Activated CD8-positive, alpha-beta memory T cell treated with anti-CD3 and anti-CD28 coated beads, Interleukin-2, amount 50 U/mL, for 1 hour (primary cell): ENCODE data around the gene PPP2R5C.

Source experiments
- DNase-seq: peaks from one replicate; pipeline ENCODE4 v3.0.0-alpha.2; 2020; ENCODE audit errors: extremely low read depth

Gene PPP2R5C

DNA sequence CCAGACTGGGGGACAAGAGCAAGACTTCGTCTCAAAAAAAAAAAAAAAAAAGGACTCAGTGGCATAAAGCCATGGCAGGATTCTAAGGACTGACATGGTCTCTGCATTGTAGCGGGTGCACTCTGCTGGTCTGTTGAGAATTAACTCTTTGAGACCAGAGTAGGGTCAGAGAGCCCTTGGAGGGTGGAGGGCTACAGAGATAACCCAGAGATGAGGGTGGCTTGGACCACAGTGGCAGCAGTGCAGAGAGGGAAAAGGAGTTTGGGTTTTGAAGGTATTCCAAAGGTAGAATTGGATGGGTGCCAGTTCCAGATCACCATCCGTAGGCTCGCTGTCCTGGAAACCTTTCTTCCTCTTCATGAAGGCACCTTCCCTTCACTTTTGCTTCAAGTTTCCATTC is 188.6 kb downstream of the PPP2R5C start:
- DNase-seq = no peak

- DNase-seq = no peak
Observed at GRCh38 chr14:101950516-101951215, 189.2 kb downstream of the PPP2R5C start.

DNA sequence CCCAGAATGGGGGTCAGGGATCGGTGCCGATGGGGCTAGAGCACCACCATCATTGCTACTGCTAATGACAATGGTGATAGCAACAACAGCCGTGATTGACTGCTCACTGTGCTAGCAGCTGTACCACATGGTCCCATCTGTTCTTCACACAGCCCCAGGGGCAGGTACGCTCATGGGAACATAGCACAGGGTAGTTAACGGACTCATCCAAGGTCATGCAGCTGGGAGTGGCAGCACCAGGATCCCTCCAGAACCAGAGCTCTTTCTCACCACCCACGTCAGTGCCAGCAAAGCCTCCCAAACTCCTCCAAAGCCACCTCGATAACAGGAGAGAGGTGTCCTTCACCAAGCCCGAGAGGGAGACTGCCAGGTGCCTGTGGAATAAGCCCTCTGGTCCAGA is 191.6 kb downstream of the PPP2R5C start:
- DNase-seq = no peak

DNA sequence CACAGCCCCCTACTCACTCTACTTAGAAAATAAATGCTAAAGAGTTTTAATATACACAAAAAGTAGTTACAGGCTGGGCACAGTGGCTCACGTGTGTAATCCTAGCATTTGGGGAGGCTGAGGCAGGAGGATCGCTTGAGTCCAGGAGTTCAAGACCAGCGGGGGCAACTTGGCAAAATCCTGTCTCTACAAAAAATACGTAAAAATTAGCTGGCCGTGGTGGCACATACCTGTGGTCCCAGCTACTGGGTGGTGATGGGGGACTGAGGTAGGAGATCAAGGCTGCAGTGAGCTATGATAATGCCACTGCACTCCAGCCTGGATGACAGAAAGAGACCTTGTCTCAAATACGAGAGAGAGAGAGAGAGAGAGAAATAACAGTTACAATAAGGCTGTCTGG is 193.0 kb downstream of the PPP2R5C start:
- DNase-seq = no peak

- no peak for DNase-seq
Observed at GRCh38 chr14:101955695-101956161, 194.2 kb downstream of the PPP2R5C start.

DNA sequence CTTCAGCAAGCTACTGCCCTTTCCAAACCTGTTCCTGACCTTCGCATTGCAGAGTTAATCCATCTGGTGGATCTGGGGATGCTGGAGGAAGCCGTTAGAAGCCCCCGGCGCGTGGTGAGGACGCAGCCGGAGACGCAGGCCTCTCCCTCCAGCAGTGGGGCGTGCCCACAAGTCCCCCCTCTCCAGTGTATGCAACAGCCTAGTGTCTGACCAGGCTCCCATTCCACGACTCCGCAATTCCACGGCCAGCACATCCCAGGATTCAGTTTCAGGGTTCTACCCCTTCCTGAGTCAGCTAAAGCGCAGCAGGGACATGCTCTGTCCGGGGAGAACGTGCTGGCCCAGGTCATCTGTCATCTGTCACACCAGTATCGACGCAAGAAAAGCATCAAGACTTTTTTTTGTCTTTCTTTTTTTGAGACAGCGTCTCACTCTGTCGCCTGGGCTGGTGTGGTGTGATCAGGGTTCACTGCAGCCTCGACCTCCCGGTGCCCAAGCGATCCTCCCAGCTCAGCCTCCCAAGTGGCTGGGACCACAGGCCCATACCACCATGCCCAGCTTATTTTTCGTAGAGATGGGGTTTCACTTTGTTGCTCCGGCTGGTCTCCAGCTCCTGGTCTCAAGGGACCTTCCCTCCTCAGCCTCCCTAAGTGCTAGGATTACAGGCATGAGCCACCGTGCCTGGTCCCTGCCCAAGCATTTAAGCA is 194.8 kb downstream of the PPP2R5C start:
- DNase-seq = no peak

GRCh38 chr14:101957406-101958234 is 196.1 kb downstream of the PPP2R5C start:
- DNase-seq = no peak

- no peak for DNase-seq
Observed at GRCh38 chr14:101958418-101959180, 197.1 kb downstream of the PPP2R5C start.

DNA sequence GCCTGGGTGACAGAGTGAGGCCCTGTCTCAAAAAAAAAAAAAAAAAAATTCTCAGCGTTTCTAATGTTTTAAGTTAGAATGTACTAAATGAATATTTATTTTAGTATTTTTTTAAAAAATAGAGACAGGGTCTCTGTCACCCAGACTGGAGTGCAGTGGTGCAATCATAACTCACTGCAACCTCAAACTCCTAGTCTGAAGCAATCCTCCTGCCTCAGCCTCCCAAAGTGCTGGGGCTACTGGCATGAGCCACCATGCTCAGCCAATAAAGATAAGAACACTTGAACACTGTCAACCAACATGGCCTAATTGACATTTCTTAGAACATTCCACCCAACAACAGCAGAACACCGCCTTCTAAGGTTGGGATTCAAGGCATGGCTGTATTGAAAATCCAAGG is 197.8 kb downstream of the PPP2R5C start:
- no peak for DNase-seq

GRCh38 chr14:101960225-101960624 is 198.7 kb downstream of the PPP2R5C start:
- no peak for DNase-seq

DNA sequence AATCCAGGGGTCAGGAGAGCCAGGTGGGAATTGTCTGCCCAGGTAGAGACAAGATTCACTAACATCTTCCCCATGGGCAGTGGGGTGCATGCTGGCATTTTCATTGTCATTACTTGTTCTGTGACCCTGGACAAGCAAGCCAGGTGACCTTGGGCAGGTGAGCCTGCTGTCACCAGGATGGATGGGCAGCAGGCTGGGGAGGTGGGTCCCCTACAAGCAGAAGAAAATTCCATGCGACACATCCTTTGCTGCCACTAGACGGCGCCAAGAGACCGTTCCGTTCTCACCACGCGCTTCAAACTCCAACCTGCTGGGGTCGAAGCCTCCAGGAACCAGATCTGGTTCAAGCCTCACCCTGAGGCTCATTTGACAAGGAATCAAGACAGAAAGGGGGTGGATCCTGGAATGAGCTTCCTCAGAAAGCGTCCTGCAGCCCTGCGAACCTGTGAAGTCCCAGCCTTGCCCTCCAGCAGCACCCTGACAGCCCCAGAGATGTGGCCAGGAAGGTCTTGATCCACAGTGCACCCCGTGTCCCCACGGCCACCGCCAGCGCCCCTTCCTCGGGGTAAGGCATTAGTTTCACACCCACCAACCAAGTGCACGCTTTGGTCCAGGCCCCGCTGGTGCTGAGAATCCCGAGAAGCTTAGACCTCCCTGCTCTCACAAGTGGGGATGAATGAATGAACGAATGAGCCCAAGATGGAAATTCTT is 199.7 kb downstream of the PPP2R5C start:
- DNase-seq = no peak

DNA sequence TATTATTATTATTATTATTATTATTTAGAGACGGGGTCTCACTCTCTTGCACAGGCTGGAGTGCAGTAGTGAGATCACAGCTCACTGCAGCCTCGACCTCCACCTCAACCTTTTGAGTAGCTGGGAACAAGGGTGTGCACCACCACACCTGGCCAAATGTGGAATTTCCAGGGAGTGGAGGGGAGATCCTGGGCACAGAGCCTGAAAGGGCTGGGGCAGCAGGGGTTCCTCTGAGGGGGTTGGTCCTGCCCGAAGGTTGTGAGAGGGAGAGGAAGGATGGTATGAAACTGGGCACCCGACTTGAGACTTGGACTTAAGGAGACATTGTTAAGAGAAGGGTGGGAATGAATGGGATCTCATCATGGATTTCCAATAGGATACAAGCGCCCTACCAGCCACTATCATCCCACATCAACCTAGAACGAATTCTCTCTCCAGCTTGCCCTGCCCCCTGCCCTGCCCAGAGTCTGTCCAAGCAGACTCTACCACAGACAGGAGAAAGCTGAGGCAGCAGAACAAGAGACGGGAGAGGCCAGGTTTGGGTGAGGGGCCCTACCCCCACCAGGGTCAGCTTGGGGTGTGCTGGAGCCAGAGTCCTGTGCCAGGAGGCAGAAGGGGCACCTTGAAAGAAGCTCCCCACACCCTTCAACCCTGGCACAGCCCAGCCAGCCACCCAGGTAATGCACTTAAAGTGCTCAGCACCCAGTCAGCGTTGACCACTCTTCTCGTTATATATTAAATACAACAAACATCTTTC is 200.4 kb downstream of the PPP2R5C start:
- DNase-seq = no peak

- no peak for DNase-seq
Observed at GRCh38 chr14:101962503-101962874, 201.0 kb downstream of the PPP2R5C start.

DNA sequence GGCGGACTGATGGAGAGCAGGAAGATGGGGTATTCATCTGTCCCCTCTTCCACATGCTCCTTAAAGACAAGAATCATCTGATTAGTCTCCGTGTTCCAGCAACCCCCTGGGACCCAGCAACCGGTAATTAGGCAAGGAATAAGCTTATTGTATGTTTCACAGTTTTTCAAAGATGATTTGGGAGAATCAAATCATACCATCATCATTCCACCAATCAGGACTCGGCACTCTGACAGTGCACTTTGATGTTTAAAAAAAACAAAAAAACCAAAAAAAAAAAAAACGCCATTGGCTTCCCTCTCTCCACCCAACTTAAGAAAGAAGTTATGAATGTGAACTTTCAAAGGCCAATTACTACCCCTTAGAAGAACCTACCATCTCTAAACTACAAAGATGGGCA is 201.5 kb downstream of the PPP2R5C start:
- DNase-seq = no peak

GRCh38 chr14:101963656-101964296 is 202.3 kb downstream of the PPP2R5C start:
- DNase-seq = no peak

DNA sequence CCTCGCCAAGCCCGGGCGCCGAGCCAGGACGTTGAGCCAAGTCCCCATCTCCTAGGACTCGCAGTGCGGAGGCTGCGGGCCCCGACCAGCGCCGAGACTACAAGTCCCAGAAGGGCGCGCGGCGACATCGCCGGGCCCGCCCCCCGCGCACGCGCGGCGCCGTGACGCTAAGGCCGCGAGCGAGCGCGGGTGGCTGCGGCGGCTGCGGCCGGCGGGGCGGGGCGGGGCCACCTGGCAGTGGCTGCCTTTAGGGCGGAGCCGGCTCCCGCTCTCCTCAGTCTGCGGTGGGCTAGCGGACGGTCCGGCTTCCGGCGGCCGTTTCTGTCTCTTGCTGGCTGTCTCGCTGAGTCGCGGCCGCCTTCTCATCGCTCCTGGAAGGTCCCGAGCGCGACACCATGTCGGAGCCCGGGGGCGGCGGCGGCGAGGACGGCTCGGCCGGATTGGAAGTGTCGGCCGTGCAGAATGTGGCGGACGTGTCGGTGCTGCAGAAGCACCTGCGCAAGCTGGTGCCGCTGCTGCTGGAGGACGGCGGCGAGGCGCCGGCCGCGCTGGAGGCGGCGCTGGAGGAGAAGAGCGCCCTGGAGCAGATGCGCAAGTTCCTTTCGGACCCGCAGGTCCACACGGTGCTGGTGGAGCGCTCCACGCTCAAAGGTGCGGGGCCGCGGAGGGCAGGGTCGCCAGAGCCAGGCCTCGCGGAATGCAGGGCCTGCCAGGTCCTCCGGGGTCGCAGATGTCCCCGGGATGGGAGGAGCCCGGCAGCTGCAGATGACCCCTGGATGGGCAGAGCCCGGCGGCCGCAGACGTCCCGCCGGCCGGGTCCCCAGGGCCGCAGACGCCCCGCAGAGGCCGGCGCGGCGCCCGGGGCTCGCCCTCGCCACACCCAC is 203.0 kb downstream of the PPP2R5C start, which contains the start of gene DYNC1H1:
DYNC1H1 (plus strand) TSS at position 277 of the 884 bp plus-strand sequence; CDS start at position 396, 119 bp downstream.
- DNase-seq = peak; percentile 46

DNA sequence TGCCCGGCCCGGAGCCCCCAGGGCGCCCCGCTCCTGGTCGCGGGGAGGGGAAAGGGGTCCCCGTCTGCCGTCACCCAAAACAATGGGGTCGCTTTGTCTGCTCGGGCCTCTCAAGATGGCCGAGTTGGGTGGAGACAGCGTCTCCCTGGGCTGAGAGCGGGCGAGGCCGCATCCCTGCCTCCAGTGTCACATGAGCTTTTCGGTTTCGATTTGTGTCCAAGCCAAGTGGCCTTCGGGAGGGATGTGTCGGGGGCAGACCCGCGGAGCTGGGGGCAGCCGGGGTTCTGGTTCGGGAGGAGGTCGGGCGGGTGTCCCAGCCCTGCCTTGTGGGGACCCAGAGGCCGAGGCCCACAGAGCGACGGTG is 203.7 kb downstream of the PPP2R5C start:
- no peak for DNase-seq

- DNase-seq = no peak
Observed at GRCh38 chr14:101965770-101966722, 204.5 kb downstream of the PPP2R5C start.
